Limb (tissue), 2 donors: ENCODE data around the gene KLRC1.
"Not testable (repeated sequence)": the region's sequence is repeated elsewhere in the genome, so short reads cannot be mapped to it uniquely, and the experiment has no call there.

Source experiments
- DNase-seq, 2 donors: peaks; one replicate each; pipeline ENCODE4 v3.0.0-alpha.2; 2016; ENCODE audit errors: extremely low spot score in 2 of 2

Gene KLRC1

GRCh38 chr12:10422159-10422558 lies 31.0 kb downstream of the KLRC1 start:
- not testable (repeated sequence) for DNase-seq

- not testable (repeated sequence) for DNase-seq
These were observed 32.8 kb downstream of the KLRC1 start, which contains the start of gene KLRC3 for GRCh38 chr12:10420334-10420733. Gene KLRC3, minus strand, starts transcription at chr12:10420595. Its CDS starts 45 bp downstream, at chr12:10420550.

GRCh38 chr12:10409392-10409791 lies 43.8 kb downstream of the KLRC1 start, which contains the start of gene KLRC4:
Gene KLRC4, minus strand, starts transcription at chr12:10409757. Its CDS starts 182 bp downstream, at chr12:10409575.
- no peak for DNase-seq

GRCh38 chr12:10408842-10409241 lies 44.3 kb downstream of the KLRC1 start:
- no peak for DNase-seq

- DNase-seq: no peak
These were observed 46.5 kb downstream of the KLRC1 start for GRCh38 chr12:10406725-10407124.

GRCh38 chr12:10405294-10405693 lies 47.9 kb downstream of the KLRC1 start:
- no peak for DNase-seq

- no peak for DNase-seq
These were observed 48.4 kb downstream of the KLRC1 start for GRCh38 chr12:10404798-10405197.

GRCh38 chr12:10400829-10401228 lies 52.3 kb downstream of the KLRC1 start:
- DNase-seq: no peak

- no peak for DNase-seq
These were observed 55.0 kb downstream of the KLRC1 start for GRCh38 chr12:10398168-10398567.

GRCh38 chr12:10397296-10397695 lies 55.9 kb downstream of the KLRC1 start:
- no peak for DNase-seq

GRCh38 chr12:10396176-10396575 lies 57.0 kb downstream of the KLRC1 start:
- DNase-seq: not testable (repeated sequence)
